HG03095 (cell line): Measurements from ENCODE around the gene PLEKHB2.
"Not testable (repeated sequence)": the region's sequence is repeated elsewhere in the genome, so short reads cannot be mapped to it uniquely, and the experiment has no call there.

ENCODE experiments used
- ATAC-seq: cut with Tn5 transposase; IDR thresholded peaks from one replicate; pipeline ENCODE4 v1.9.1; 2021; ENCODE audit warnings: moderate library complexity; ENCODE audit not compliant: unreplicated experiment

Gene PLEKHB2, protein sequence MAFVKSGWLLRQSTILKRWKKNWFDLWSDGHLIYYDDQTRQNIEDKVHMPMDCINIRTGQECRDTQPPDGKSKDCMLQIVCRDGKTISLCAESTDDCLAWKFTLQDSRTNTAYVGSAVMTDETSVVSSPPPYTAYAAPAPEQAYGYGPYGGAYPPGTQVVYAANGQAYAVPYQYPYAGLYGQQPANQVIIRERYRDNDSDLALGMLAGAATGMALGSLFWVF

GRCh38 chr2:131105156-131105949 lies at the start of gene PLEKHB2:
PLEKHB2 (plus strand) TSS chr2:131105336; CDS start chr2:131120942, 15,606 bp downstream.
- ATAC-seq, result peak; percentile 75

- no peak for ATAC-seq
Measured at GRCh38 chr2:131056204-131056931, 48.8 kb upstream of the PLEKHB2 start.

- ATAC-seq, result no peak
Measured at GRCh38 chr2:131056932-131057287, 48.2 kb upstream of the PLEKHB2 start.

DNA sequence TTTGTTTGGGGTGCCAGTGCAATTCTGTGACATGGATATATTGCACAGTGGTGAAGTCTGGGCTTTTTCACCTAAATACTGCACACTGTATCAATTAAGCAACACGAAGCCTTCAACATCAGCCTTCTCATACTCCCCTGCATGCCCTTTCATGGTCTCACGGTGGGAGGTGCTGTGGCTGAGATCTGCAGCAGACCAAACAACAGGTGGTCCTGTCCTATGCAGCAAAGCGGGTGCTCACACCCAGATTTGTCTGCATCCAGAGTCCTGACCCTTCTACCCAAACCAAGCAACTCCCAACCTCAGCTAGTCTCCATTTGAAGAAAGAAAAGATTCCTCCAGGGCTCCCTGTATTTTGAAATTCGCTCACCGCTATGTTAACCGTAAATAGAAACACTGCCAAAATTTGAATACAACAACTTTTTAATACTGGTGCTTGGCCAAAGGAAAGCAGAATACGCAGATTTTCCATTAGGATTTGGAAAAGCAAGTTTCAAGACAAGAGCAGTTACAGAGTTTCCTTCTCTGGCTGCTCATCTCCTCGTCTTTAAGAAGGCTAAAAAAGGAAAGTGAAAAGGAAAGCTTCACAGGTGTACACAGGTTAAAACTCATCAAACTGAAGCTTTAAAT lies 46.8 kb upstream of the PLEKHB2 start:
- ATAC-seq, result no peak

DNA sequence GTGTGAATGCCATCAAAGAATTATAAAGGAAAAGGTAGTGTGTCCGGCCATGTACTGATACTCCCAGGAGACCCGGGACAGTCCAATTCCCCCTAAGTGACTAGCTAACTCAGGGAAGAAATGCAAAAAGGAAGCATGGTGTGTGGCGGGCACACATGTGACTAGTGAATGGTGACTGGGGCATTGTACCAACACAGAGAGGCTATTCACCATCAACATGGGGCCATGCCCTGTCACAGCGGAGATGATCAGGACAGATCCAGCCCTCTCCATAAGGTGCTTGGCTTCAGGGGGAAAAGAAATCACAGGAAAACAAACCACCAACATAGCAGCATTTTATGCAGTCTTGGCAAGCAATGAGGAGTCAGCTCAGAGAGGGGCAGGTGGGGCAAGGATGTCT lies 46.2 kb upstream of the PLEKHB2 start:
- ATAC-seq, result no peak

- no peak for ATAC-seq
Measured at GRCh38 chr2:131063501-131064283, 41.4 kb upstream of the PLEKHB2 start.

- ATAC-seq, result no peak
Measured at GRCh38 chr2:131064589-131065512, 40.3 kb upstream of the PLEKHB2 start.

DNA sequence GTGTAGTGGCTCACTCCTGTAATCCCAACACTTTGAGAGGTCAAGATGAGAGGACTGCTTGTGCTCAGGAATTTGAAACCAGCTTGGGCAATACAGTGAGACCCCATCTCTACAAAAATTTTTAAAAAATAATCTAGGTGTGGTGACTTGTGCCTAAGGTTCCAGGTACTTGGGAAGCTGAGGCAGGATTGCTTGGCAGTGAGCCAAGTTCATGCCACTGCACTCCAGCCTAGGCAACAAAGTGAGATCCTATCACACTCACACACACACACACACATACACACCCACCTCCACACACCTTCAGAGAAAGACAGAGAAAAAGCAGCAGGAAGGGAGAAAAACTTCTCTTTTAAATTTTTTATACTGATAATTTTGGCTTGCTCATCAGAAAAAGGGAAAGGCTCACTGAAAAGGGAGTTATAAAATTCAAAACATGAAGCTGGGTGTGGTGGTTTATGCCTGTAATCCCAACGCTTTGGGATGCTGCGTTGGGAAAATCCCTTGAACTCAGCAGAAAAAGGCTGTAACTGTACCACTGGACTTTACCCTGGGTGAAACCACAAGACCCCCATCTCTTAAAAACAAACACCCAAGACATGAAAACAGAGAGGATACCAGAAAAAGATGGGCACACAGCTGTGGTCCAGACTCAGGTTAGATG lies 37.5 kb upstream of the PLEKHB2 start:
- ATAC-seq, result no peak

GRCh38 chr2:131068172-131068571 lies 37.0 kb upstream of the PLEKHB2 start:
- not testable (repeated sequence) for ATAC-seq

GRCh38 chr2:131075578-131075977 lies 29.6 kb upstream of the PLEKHB2 start:
- ATAC-seq, result not testable (repeated sequence)

DNA sequence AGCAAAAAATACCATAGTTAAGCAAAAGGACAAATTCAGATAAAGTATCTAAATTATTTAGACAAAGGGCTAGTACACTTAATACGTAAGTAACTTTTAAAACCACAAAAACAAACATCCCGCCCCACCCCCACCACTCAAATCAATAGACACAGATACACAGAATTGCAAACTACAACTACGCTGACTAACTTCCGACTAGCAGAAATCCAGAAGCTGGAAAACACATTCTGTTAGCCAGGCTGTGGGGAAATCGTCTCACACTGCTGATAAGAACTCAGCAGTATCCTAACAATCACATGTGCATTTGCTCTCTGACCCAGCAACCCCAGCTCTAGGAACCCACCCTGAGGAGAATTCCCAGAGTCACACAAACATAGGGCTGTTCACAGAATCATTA lies 28.4 kb upstream of the PLEKHB2 start:
- no peak for ATAC-seq

DNA sequence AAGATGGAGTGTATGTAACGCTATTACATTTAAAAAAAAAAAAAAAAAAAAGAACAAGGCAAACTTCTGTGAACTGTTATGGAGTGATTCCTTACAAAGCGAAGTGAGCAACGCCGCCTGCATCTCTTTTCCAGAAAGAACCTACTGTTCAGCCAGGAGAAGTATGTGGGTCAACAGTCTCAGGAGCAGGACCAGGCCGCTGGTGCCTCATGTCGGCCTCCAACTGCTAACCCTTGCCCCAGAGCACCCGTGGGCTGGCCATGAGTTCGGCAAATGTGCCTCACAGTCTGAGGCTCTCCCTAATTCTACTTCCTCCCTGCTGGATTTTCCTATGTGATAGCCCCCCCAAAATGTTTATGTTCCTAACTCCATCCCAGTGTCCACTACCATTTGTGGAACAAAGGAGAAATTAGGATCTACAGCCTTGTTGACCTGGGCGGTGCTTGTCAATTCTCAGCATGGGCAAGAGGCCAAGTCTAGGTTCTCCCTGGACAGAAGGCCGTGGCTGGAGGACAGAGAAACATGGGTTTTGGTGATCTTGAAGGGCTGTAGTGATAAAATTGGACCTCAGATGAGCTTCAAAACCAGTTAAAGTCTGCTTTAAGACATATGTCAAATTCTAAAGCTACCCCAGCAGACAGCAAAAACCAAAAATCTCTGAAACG lies 27.8 kb upstream of the PLEKHB2 start:
- ATAC-seq, result no peak

- ATAC-seq, result no peak
Measured at GRCh38 chr2:131077966-131078365, 27.2 kb upstream of the PLEKHB2 start.

DNA sequence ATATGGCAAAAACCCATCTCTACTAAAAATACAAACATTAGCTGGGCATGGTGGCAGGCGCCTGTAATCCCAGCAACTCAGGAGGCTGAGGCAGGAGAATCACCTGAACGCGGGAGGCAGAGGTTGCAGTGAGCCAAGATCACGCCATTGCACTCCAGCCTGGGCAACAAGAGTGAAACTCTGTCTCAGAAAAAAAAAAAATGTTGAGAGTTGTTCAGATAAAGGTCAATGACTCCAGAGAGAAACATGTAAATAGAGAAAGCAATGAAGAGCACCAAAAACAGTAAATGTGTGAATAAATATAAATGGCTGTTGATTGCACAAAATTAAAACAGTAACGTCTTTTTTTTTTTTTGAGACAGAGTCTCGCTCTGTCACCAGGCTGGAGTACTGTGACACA lies 25.2 kb upstream of the PLEKHB2 start:
- not testable (repeated sequence) for ATAC-seq

GRCh38 chr2:131081190-131081589 lies 23.9 kb upstream of the PLEKHB2 start:
- ATAC-seq, result no peak

DNA sequence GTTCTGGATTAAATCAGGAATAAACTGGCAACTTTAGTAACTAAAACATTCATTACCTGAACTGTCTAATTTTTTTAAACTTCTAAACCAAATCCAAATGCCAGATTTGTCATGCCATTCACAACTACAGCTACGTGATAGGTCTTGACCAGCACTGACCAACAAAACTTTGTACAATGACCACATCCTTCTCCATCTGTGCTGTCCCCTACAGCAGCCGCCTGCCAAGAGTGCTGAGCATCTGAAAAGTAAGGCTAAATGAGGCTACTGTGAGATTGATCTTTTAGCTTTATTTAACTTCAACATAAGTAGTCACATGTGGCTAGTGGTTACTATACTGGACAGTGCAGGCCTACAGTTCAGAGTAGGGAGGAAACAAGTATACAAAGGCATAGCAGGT lies 19.5 kb upstream of the PLEKHB2 start:
- no peak for ATAC-seq

GRCh38 chr2:131092458-131093005 lies 12.6 kb upstream of the PLEKHB2 start:
- ATAC-seq, result no peak

DNA sequence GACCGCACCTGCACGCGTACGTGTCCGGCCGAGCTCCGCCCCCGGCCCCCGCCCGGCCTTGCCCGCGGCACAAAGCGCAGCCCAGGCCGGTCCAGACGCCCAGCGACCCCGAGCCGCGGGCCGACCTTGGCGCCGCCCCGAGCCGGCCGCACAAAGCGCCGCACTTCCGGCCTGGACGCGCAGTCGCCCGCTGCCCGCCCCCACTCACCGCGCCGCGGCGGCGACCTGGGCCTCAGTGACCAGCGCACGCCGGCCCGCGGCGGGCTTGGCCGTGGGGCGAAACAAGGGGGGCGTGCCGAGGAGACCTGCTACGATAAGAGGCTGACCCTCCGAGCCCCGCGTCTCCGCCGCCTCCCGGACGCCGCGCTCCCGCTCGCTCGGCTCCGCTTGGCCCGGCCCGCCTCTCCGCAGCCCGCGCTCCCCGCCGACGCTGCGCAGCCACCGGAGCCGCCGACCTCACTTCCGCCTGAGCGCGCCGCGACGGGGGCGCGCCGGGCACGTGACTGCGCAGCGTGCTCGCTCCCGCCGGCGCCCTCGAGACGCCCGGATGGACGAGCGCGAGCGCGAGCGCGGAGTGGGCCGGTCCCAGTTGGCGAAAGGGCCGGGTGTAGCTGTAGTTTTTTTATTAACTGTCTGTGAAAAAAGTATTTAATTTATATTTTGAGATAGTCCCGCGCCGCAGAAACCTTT lies 12.0 kb upstream of the PLEKHB2 start, which contains the start of gene FAM168B:
Gene FAM168B (minus strand): TSS at position 455 of the 690 bp plus-strand sequence. CDS start 10,814 bp downstream, outside the sequence.
- ATAC-seq, result peak; percentile 80
